ENCODE measurements around the gene SPOCK2. TPM values are rescaled to one million over a fixed set of nuclear protein-coding genes. Genes with fewer than 3 reads are reported as not detected.

The SPOCK2 gene
- total RNA-seq, 4 donors from 2014 or later: 2.1 to 9.9 (median 5.0) TPM

DNA sequence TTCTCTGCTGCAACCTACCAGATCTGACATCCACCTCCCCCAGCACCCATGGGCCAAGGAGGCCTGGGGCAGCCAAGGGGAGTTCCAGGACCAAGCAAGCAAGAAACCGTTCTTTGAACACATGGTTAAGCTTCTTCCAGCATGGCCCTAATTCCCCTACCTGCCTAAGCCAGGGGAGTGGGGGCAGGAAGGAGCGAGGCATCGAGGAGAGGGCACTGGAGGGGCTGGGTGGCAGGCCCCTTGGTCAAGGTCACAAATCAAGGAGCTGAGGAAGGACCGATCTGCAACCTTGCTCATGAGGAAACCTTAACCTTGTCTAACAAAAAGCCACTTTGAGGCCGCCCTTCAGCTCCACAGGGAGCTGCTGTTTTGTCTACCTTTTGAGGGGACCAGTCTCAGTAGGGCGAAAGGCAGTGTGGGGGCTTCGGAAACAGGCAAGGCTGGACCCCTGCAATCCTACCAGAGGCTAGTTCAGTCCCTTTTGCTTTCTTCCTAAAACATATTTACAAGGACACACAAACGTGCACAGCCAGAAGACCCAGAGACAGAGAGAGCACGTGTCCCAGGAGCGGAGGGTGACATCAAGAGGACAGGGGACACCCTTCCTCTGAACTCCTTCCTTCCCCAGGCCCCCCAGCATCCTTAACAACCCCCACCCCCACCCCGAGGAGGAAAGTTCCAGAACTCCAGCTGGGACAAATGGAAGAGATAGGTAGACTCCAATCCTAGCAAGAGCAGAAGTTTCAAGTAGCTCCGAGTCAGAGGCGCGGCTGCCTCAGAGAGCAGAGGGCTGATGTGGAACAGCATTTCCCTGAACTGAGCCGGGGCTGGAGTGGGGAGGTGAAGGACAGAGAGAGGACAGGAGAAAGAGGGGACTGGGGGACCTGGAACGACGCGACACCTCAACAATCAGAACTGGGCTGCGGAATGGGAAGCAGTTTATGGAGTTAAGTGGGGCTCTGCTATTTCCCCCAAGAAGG, 28.2 kb downstream of the SPOCK2 start:
- Histone ChIP-seq H3K27me3 (no peaks in the 10 kb centered on the region), H3K4me3 (no peak overlapping the region), H3K4me1 (no peaks in the 10 kb centered on the region), H3K9me3 (no peaks in the 10 kb centered on the region), H3K36me3 (peaks cover 0 to 8% (median 0%) of the 10 kb centered on the region in 3 donors), H3K27ac (no peak overlapping the region)
- no peak for DNase-seq (ENCODE audit: low spot score in 2 of 2)
- TF ChIP-seq, protein P1, sequence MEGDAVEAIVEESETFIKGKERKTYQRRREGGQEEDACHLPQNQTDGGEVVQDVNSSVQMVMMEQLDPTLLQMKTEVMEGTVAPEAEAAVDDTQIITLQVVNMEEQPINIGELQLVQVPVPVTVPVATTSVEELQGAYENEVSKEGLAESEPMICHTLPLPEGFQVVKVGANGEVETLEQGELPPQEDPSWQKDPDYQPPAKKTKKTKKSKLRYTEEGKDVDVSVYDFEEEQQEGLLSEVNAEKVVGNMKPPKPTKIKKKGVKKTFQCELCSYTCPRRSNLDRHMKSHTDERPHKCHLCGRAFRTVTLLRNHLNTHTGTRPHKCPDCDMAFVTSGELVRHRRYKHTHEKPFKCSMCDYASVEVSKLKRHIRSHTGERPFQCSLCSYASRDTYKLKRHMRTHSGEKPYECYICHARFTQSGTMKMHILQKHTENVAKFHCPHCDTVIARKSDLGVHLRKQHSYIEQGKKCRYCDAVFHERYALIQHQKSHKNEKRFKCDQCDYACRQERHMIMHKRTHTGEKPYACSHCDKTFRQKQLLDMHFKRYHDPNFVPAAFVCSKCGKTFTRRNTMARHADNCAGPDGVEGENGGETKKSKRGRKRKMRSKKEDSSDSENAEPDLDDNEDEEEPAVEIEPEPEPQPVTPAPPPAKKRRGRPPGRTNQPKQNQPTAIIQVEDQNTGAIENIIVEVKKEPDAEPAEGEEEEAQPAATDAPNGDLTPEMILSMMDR (IDR thresholded peaks at IDR 0.05): no peak
- TF ChIP-seq EP300 (IDR thresholded peaks at IDR 0.05) (no peak), POLR2A (IDR thresholded peaks at IDR 0.05) (no peak)
- 84 to 85% methylated on average over 19 of the region's 19 CpGs for WGBS, 2 donors

DNA sequence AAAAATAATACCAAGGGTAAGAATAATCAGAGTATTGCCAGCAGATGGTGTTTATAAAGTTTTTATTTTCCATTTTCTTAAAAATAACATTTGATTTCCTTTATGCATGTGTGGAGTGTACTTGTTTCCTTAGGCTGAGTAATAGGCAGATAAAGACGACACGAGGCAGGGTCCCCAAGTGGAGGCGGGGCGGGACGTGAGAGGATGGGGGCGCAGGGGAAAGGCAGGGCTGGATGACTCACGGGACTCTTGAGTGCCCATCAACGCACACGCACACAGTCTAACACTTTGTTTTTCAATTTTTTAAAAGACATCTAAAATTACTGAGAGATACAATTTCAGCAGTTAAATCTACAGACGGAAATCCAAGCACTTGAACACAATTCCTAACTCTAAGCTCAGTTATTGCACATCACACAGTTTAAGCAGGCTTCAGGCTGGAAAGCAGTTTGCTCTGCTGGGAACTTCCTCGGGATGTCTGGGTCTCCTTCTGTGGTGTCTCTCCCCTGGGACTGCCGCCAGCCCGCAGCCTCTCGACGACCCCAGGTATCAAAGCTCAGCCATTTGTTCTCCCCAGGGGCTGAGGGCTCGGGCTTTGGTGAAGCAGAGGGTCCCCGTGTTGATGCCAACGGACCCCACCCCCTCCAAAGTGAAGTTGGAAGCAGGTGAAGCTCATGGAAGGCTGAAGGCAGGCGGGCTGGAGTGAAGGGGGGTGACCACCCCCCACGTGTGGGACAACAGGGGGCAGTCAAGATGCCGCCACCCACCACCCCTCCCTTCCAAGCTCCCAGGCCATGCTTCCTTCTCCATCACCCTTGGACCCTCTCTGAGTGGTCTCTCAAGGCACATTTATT, 29.1 kb downstream of the SPOCK2 start:
- H3K36me3 ChIP-seq: peaks cover 0 to 7% (median 0%) of the 10 kb centered on the region in 3 donors
- H3K27ac ChIP-seq: no peak overlapping the region
- H3K4me3 ChIP-seq: no peak overlapping the region
- no peak for DNase-seq (ENCODE audit: low spot score in 2 of 2)
- no peaks in the 10 kb centered on the region for H3K9me3 ChIP-seq
- 57 to 63% methylated on average over 21 of the region's 21 CpGs for WGBS, 2 donors
- no peaks in the 10 kb centered on the region for H3K27me3 ChIP-seq
- no peaks in the 10 kb centered on the region for H3K4me1 ChIP-seq
- TF ChIP-seq, protein P1 (IDR thresholded peaks at IDR 0.05): no peak
- TF ChIP-seq EP300 (IDR thresholded peaks at IDR 0.05) (no peak), POLR2A (IDR thresholded peaks at IDR 0.05) (no peak)

GRCh38 chr10:72058347-72058898, 29.9 kb downstream of the SPOCK2 start:
- Histone ChIP-seq H3K27me3 (no peaks in the 10 kb centered on the region), H3K27ac (no peak overlapping the region)
- WGBS, 2 donors: 89 to 91% methylated on average over 12 of the region's 12 CpGs

DNA sequence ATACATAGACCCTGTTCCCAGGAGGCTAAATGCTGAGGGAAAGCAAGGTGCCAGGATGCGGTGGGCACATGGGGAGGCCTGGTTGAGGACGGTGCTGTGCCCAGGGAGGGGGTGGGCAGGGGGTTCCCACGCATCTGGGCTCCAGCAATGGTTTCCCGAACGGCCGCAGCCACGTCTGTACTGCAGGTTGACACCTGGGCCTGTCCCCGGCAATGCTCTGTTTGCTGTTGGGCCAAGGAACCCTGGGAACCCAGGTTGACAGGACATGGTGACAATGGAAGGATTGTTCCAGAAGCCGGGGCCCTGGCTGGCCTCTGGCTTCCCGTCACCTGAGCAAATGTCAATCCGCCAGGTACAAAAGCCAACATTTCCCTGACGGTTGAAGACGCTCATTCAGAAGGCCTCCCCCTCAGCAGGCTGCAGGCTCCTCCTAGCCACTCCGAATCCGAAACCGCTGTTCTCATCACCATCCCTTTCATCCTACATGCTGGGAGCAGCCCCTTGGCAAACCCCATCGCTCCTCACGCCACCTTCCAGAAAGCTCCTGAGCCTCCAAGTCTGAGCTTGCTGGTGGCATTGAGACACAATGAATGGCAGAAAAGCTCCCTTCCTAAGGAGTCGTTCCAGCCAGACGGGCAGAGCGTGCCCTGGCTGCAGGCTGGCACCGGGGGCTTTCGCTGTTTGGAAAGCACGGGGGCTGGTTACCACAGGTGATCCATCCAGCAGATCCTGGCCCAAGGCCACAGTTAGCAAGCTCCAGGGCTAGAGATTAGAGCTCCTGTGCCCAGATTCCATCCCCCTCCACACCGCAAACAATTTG, 31.2 kb downstream of the SPOCK2 start:
- H3K9me3 ChIP-seq: no peaks in the 10 kb centered on the region
- H3K27ac ChIP-seq: no peak overlapping the region
- no peaks in the 10 kb centered on the region for H3K4me1 ChIP-seq
- H3K27me3 ChIP-seq: no peaks in the 10 kb centered on the region
- H3K36me3 ChIP-seq: no peaks in the 10 kb centered on the region
- 85 to 92% methylated on average over 23 to 25 of the region's 25 CpGs for WGBS, 2 donors
- no peak for DNase-seq (ENCODE audit: low spot score in 2 of 2)
- no peak overlapping the region for H3K4me3 ChIP-seq
- TF ChIP-seq, protein P1 (IDR thresholded peaks at IDR 0.05): no peak
- no peak for TF ChIP-seq POLR2A (IDR thresholded peaks at IDR 0.05)
- no peak for TF ChIP-seq EP300 (IDR thresholded peaks at IDR 0.05)

More at GRCh38 chr10:72058347-72058898, 29.9 kb downstream of the SPOCK2 start:
- Histone ChIP-seq H3K4me1 (no peaks in the 10 kb centered on the region), H3K36me3 (no peaks in the 10 kb centered on the region), H3K4me3 (no peak overlapping the region), H3K9me3 (no peaks in the 10 kb centered on the region)
- no peak for DNase-seq (ENCODE audit: low spot score in 2 of 2)
- TF ChIP-seq, protein P1 (IDR thresholded peaks at IDR 0.05): no peak
- TF ChIP-seq EP300 (IDR thresholded peaks at IDR 0.05) (no peak), POLR2A (IDR thresholded peaks at IDR 0.05) (no peak)
